ENCODE measurements around the gene USP19. TPM values are rescaled to one million over a fixed set of nuclear protein-coding genes. Genes with fewer than 3 reads are reported as not detected.

USP19 gene
- total and polyA plus RNA-seq, 2 of the 8 experiments (the other 6 are each of a cell fraction or from before 2014, with no cell fraction given): 46.4 to 65.8 TPM

GRCh38 chr3:49120096-49120437, 556 bp downstream of the USP19 start:
- peak overlapping the region; percentile 95 for H4K8ac ChIP-seq (ENCODE audit: extremely low read depth, insufficient read depth, low read length)
- DNase-seq (ENCODE audit: low read depth in 1 of 2, low spot score in 2 of 2) (no peak), FAIRE-seq (no peak)
- no peak overlapping the region for H2BK12ac ChIP-seq (ENCODE audit: low read depth, low read length)
- peaks cover 0 to 10% of the 10 kb centered on the region in 2 experiments; a peak in 2 of 4 replicates for H3K79me2 ChIP-seq (ENCODE audit: control insufficient read depth in 1 of 2, insufficient read depth in 2 of 2, low read length in 2 of 2)
- H2BK15ac ChIP-seq (ENCODE audit: low read length): no peak overlapping the region
- H3K79me1 ChIP-seq (ENCODE audit: low read depth, low read length): peaks cover 9% of the 10 kb centered on the region
- no peaks in the 10 kb centered on the region for H3K27me3 ChIP-seq (replicated peaks in 1 of 4; ENCODE audit: control insufficient read depth in 3 of 4, extremely low read depth in 1 of 4, insufficient read depth in 3 of 4, low read length in 3 of 4)
- H4K5ac ChIP-seq (ENCODE audit: insufficient read length, low read depth, low read length): peak overlapping the region; percentile 32
- H2AK5ac ChIP-seq (ENCODE audit: low read depth, low read length): no peak overlapping the region
- no peak overlapping the region for H2BK20ac ChIP-seq (ENCODE audit: low read length)
- peaks cover 5% of the 10 kb centered on the region for H3K23me2 ChIP-seq (ENCODE audit: low read depth, low read length)
- peaks cover 18 to 55% (median 43%) of the 10 kb centered on the region in 4 experiments for H3K36me3 ChIP-seq (ENCODE audit: control insufficient read depth in 2 of 4, insufficient read depth in 4 of 4, low read length in 3 of 4)
- peak overlapping the region; percentile 73 for H2BK5ac ChIP-seq (ENCODE audit: low read depth, low read length)
- TF ChIP-seq EGR1 (IDR thresholded peaks at IDR 0.05; ENCODE audit: borderline replicate concordance, low read depth, low read length) (no peak), CREB1 (IDR thresholded peaks at IDR 0.05) (no peak), RFX5 (IDR thresholded peaks at IDR 0.05; ENCODE audit: borderline replicate concordance, low read depth, low read length) (no peak), CBX5 (IDR thresholded peaks at IDR 0.05; ENCODE audit: low read depth, low read length) (no peak), E2F6 (IDR thresholded peaks at IDR 0.05) (no peak), TBP (IDR thresholded peaks at IDR 0.05; ENCODE audit: low read depth, low read length) (no peak), TEAD4 (IDR thresholded peaks at IDR 0.05; ENCODE audit: low read depth, low read length) (no peak), ASH2L (IDR thresholded peaks at IDR 0.05; ENCODE audit: low read length) (no peak), NRF1 (IDR thresholded peaks at IDR 0.05; ENCODE audit: low read depth, low read length) (no peak)
- H3K23ac ChIP-seq (ENCODE audit: insufficient read length): no peak overlapping the region
- ChIA-PET POLR2A (ENCODE audit: partially characterized antibody) (interaction anchor here (1.1 to 25.5 kb wide), 9 partner anchors 9 to 130 kb away, joined by 3 to 508 read pairs (median 5); partner anchors contain the start of genes IMPDH2, LAMB2, NDUFAF3 and P4HTM), CTCF (ENCODE audit: partially characterized antibody) (interaction anchor here (0.6 to 4.4 kb wide), 7 partner anchors 9 to 98 kb away, joined by 3 to 20 read pairs (median 4); partner anchors contain the start of genes LAMB2 and NDUFAF3)
- no peak overlapping the region for H3K18ac ChIP-seq (ENCODE audit: extremely low read depth, low read length)
- H2BK120ac ChIP-seq (replicated peaks; ENCODE audit: low read depth, low read length): no peak overlapping the region
- H3K14ac ChIP-seq (ENCODE audit: insufficient read length): no peak overlapping the region
- peaks cover 0 to 11% (median 6%) of the 10 kb centered on the region in 4 experiments; a peak in 5 of 7 replicates for H3K4me1 ChIP-seq (replicated peaks in 1 of 4; ENCODE audit: control insufficient read depth in 3 of 4, insufficient read depth in 4 of 4, low read length in 3 of 4)
- peak overlapping the region; percentile 78 to 94 (median 89) for H3K9ac ChIP-seq (replicated peaks in 1 of 4; ENCODE audit: extremely low read depth in 1 of 4, low read depth in 3 of 4, low read length in 3 of 4)
- H3K56ac ChIP-seq (replicated peaks; ENCODE audit: insufficient read length, low read depth, low read length): no peak overlapping the region
- H2AFZ ChIP-seq (ENCODE audit: low read length): no peak overlapping the region
- H3K4ac ChIP-seq (replicated peaks; ENCODE audit: insufficient read length, low read depth, low read length): no peak overlapping the region
- H4K20me1 ChIP-seq (replicated peaks in 1 of 2; ENCODE audit: control insufficient read depth in 1 of 2, insufficient read depth in 2 of 2, low read length in 2 of 2): peaks cover 0 to 9% of the 10 kb centered on the region in 2 experiments
- peak overlapping the region; percentile 92 to 99 for H3K4me2 ChIP-seq (ENCODE audit: insufficient read depth in 1 of 2, low read depth in 2 of 2, low read length in 2 of 2)
- peak overlapping the region; percentile 78; the same call in 1 of the 2 replicates for H3K27ac ChIP-seq (ENCODE audit: low read depth, low read length)
- 6% methylated on average over 9 of the region's 9 CpGs; no CpG with 5 or more reads in 1 of the 2 experiments for WGBS, 2 experiments (ENCODE audit: extremely low coverage in 1 of 2, insufficient coverage in 1 of 2, insufficient read length in 1 of 2, insufficient replicate concordance in 2 of 2, low coverage in 1 of 2, low lambda C conversion rate in 2 of 2, missing lambda C conversion rate in 1 of 2)
- peak overlapping the region; percentile 83 to 92 (median 86) for H3K4me3 ChIP-seq (ENCODE audit: extremely low read depth in 1 of 4, insufficient read depth in 2 of 4, low read depth in 3 of 4, low read length in 4 of 4)
- no peaks in the 10 kb centered on the region for H3K9me3 ChIP-seq (ENCODE audit: insufficient read depth in 2 of 2, low read depth in 1 of 2, low read length in 1 of 2)
- H4K91ac ChIP-seq (replicated peaks; ENCODE audit: insufficient read length, low read length): no peak overlapping the region
